HG03460 (cell line): Measurements from ENCODE around the gene GNPAT.

ENCODE experiments used
- ATAC-seq: cut with Tn5 transposase; IDR thresholded peaks from one replicate; pipeline ENCODE4 v1.9.1; 2021; ENCODE audit not compliant: unreplicated experiment

The GNPAT gene

DNA sequence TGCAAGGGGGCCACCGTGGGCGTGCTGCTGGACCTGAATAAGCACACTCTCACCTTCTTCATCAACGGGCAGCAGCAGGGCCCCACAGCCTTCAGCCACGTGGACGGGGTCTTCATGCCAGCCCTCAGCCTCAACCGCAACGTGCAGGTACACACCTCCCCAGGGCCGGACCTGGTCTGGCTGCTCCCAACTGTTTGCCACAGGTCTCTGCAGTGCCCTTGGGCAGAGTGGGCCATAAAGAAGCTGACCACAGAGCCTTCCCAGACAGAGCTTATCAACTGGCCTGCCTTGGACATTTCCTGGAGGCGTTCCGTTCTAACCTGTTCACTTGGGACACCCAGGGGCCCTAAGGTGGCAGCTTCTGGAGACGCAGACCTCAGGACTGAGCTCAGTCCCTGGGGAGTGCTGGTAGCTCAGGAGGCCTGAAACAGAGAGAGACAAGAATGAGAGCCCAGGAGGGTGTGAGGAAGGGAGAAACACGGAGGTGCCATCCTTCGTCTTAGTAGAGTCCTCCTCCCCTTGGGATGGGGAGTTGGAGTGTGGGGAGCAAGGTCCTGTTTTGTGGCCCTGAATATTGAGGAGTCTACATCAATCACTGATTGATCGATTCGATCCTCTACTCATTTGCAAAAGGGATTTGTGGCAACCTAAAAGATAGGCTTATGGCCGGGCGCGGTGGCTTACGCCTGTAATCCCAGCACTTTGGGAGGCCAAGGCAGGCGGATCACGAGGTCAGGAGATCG is 27.0 kb upstream of the GNPAT start:
- no peak for ATAC-seq

DNA sequence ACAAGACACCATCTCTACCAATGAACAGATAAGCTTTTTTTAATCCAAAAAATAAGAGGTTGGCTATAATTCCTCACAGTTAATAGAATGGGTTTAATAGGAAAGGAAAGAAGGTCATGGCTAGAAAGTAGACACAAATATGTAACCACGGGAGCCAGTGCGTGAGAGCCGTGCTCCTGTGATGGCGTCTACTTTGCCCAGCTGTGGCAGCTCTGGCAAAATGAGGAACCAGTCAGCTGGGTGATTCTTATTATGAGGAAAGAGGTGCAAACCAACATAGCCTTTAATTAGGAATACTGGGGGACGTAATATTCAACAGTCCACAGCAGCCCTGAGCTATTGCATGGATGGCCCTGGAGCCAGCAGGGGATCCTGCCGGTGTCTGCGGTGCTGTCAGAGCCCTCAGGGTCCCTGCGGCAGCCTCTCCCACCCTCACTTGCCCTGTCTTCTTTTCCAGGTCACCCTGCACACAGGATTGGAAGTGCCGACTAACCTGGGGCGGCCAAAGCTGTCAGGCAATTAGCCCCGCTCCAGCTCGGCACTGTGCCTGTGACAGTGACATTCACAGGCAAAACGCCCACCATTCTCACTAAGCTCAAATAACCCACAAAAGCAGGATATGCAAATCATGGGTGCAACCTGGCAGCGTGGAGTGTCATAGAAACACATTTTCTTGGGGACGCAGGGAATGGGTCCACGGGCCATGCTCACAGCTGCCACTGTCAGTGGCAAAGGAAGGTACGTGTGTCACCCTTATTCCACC is 25.9 kb upstream of the GNPAT start:
- ATAC-seq: peak; percentile 40

DNA sequence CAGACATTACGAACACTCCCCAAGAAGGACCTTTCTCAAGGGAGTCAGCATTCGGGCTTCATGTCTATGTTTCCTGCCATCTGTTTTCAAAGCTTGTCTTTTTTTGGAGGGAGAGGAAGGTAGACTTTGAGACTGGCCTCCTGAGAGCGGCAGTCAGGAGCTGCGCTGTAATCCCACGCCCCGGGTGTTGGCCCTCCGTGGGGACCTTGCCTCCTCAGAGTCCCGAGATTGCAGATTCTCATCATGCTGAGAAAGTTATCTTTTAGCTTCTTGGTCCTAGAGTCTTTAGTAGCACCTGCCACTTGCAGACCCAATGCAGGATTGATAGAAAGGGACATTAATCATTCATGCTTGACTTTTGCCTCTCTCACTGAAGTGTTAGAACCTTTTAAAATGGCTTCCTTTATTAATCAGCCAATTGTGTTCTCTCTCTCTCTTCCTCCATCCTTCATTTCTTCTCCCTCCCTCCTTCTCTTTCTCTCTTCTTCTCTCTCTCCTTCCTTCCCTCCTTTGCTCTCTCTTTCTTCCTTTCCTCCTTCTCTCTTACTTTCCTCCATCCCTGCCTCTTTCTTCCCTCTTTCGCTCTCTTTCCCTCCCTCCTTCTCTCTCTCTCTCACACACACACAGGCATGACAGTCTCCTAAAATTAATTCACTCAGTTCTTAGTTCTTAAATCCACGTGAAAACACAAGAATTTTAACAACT is 25.2 kb upstream of the GNPAT start:
- peak; percentile 6 for ATAC-seq

DNA sequence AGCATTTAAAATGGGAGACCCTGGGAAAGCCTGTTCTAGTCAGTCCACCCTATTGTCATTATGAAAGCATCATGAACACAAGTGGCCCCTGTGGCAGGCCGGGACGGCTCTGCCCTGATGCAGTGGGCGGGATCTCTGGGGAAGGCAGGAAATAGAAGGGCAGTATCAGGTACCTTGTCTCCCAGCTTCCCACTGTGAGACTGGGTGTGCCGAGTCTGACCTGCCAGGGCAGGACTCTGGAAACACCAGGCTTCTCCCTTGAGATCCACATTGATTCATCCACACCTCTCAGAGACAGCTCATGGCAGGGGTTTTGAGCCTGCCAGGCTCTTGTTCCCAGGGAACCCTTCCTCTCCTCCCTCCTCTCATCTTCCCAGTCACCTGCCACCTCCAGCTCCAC is 24.5 kb upstream of the GNPAT start:
- ATAC-seq: no peak

DNA sequence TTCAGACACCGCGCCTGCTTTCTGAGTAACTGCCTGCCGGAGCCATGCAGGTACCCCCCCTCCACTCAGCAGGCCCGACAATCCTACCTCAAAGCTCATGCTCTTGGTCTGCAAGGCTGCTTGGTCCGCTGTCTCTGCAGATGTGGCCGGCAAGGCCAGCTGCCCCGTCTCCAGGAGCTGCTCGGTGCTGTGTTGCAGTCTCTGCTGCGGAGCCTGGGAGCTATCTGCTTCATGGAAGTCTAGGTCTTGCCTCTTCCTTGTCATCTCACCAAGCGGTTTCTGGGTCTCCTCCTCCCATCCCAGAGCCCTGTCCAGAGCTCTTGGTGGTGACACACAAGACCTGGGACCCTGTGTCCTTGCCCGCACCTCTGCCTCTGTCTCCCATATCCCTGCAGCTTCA is 24.0 kb upstream of the GNPAT start:
- ATAC-seq: no peak

DNA sequence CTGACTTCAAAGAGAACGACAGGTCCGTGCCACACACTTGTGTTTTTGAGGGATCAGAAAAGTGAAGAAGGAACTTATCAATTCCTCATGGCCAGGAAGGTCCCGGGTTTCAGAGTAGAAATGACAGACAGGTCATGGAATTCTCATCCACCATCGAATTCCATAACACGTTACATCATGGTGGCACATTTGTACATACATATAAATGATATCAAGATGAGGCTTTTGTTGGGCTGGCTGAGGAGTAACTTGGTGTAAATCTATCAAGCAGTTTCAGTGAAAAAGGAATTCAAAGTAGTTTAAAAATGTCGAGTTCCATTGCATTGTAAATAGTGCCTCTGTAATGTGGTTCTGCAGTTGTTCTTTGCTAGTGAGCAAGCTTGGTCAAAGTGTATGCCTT is 22.9 kb upstream of the GNPAT start:
- ATAC-seq: no peak

DNA sequence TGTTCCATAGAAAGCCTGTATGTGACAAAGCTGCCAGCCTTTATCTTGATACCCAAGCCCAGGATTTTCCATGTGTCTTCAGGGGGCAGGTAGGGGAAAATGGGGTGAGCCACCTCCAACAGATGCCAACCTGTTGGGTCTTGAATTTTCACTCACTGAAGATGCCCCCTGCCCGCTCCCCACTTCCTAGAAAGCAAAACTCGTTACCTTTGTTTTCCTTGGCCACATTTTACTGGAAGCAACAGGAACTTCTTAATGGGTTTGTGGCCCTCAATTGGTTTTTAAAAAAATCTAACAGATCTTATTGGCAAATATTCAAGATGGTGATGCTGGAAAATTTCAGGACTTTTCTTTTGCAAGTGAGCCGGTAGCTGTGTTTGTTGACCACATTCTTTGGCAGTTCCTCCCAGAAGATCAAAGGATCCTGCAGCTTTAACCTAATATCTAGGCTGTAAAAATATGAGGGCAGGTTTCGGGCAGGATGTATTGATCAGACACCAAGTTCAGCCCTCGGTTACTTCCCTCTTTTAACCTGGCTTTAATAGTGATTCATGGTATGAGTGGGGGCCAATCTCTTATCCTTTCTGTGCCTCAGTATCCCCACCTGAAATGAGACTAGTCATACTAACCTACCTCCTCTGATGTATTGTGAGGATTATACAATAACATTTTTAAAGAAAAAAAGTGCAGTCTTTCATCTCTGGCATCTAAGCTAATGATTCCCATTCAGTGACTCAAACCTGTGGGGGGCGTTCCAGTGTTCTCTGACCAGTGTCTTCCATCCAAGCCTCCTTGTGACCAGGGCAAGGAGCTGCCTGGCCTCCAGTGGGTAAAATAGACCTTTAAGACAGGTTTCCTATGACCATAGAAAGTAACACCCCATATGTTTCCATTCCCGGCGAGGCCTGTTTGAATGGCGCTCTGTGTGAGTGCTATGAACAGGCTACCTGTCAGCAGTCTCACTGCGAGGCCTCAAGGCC is 21.3 kb upstream of the GNPAT start:
- no peak for ATAC-seq

DNA sequence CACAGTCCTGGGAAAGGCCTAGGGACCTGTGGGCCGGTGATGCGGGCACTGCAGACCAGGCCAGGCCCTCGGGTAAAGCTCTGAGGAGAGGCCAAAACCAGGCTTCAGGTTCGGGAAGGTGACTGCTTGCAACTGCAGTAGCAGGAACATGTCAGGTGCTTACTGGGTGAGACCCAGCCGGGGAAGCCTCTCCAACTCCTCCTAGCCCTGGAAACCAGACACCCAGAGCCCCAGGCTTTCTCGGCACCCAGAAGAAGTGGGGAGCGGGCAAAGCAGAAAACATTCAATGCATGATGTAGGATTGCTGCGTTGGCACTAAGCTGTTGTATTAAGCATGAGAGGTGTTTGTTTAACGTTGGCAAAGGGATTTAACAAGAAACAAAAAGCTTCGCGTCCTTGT is 20.2 kb upstream of the GNPAT start:
- no peak for ATAC-seq

DNA sequence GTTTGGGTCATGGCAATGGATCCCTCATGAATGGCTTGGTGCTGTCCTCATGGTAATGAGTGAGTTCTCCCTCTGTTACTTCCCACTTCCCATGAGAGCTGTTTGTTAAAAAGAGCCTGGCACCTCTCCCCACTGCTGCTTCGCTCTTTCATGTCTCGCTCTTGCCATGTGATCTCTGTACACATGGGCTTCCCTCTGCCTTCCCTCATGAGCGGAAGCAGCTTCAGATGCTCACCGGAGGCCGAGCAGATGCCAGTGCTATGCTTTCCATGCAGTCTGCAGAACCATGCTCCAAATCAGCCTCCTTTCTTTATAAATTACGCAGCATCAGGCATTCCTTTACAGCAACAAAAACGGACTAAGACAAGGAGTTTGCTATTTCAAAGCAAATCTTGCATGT is 14.9 kb upstream of the GNPAT start:
- ATAC-seq: no peak

DNA sequence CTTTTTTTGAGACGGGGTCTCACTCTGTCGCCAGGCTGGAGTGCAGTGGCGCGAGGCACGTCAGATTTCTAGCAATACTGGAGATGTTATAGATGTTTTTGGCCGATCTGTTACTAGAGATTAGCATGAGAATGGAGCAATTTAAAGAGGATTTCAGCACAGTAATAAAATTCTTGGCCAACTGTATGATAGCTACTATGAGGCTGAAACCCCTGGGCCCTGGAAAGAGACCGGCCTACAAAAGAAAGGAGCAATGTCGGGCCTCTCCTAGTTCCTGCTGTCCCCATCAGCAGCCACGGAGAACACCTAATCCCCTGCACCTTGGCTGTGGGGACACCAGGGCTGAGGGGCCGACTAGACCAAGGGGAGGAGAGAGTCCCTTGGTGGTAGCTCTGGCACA is 9.5 kb upstream of the GNPAT start:
- no peak for ATAC-seq

DNA sequence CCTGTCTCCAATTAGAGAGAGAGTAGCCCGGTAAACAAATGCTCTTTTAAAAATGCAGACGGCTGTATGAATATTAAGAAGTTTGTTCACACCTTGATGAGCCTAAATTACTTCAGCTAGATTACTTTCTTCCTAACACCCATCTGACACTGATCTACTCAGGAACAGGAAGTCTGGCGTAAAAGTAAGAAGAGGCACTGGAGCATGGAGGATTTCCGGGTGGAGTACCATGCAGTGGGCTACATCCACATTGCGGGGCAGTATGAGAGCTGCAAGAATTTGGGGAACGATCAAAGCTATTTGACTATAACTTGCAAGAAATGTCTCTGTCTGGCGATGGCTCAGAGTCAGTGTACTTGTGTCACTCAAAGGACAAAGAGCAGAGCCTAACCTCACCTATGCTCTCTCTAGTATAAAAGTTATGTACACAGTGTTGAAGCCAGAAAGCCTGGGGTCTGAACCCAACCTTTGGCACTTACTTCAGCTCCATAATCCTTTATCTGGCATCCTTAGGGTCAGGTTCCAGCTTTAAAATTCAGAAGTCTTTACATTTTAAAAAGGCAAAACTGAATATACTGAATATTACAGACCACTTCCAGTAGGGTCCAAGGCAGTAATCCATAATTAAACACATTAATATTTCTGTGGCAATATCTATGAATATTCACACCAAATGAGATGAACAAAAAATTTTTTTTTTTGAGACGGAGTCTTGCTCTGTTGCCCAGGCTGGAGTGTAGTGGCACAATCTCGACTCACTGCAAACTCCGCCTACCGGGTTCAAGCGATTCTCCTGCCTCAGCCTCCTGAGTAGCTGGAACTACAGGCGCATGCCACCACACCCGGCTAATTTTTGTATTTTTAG is 7.9 kb upstream of the GNPAT start:
- peak; percentile 76 for ATAC-seq

DNA sequence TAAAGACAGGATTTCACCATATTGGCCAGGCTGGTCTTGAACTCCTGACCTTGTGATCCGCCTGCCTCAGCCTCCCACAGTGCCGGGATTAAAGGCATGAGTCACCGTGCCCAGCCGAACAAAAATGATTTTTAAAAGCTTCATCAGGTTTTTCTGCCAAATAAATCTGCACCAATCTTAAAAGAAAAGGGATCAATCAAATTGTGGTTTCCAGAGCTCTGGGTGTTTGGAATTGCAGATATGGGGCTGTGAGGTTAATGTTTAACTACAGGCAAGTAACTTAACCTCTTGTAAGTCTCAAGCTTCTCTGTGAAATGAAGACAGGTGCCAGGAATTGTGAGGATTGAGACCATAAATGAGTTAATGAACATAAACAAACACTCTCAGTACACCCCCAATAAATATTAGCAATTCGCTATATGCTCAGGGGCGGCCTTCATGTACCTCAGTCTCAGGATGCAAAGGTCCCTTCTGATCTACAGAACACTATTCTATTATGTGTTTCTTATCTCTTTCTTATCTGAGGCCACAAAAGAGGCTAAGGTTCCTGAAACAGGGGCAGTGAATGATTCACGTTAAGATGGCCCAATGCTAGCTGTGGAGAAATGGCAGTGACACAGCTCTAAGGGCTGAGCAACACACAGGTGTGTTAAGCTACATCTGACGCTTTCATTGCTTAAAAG is 7.1 kb upstream of the GNPAT start:
- no peak for ATAC-seq

DNA sequence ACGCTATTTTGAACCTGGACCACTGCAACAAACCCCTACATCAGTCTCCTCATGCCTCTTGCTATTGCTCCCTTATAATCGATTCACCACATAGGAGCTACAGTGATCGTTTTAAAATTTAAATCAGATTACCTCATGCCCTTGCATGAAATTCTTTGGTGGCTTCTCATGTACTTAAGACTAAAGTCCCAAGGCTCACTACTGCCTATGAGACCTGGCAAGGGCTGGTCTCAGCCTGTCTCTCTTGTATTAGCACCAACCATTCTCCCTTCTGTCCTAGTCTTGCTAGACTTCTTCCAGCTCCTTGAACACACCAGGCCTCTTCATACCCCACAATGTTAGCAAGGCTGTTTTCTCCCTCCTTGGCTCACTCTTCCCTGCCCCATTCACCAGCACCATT is 6.5 kb upstream of the GNPAT start:
- ATAC-seq: no peak

DNA sequence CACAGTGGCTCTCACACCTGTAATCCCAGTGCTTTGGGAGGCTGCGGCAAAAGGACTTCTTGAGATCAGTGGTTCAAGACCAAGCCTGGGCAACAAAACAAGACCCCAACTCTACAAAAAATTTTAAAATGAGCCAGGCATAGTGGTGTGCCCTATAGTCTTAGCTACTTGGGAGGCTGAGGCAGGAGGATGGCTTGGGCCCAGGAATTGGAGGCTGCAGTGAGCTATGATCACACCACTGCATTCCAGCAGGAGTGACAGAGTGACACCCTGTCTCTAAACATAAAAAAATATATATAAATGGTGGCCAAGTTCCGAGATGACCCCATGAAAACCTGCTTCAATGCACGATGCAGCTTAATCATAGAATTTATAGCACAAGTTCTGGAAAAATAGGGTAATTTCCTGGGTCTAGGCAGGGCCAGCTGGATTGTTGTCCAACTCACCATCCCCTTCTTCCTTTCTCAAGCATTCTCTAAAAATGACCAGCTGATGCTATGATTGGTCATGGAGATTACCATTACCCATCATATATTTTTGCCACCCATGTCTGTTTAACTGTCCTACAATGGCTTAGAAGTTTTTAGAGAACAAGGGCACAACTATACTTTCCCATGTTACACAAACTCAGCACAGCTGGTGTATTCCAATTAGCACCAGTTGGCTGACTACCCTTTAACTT is 5.3 kb upstream of the GNPAT start:
- ATAC-seq: no peak

DNA sequence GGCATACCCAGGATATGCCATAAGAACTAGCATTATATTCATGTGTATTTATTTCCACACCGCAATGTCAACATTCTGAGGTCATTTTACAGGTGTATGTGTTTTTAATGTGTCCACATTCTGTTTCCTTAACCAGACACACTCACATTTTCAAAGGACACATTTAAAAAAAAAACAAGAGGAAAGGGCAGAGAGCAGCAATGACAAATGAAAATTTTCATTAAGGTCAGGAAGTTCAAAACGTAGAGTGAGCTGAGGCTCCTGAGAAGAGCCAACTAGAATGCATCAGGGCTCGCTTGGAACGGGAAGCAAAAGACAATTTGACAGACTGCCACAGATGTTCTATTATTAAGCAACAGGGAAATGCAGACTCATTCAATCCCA is 4.8 kb upstream of the GNPAT start:
- ATAC-seq: no peak

DNA sequence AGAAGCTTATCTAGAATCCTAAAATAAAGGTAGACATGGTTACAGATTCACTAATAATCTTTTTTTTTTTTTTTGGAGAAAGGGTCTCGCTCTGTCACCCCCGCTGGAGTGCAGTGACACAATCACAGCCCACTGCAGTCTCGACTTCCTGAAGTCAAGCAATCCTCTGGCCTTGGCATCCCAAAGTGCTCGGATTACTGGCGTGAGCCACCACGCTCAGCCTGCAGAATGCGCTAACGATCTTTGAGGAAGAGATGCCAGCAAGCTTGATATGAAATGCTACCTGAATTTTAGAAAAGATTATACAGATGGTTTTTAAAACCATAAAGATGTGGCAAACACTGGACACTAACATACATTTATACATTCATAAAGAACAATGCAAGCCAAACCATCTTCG is 4.1 kb upstream of the GNPAT start:
- no peak for ATAC-seq

DNA sequence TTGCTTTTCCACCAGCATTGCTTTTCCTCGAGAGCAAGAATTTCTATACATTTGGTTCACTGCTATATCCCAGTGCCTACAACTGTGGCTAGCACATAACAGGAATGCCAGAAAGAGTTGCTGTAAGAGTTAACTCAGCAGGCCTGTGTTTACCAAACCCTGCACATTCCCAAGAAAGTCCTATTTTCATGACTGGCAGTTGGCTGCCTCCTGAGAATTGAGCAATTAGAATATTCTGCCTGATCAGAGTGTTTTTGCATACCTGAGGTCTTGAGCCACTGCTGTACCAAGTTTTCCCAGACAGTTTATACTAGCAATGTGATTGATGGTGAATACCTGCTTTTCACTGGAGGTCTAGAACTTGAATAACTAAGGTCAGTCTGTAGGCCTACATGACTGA is 2.7 kb upstream of the GNPAT start:
- no peak for ATAC-seq

DNA sequence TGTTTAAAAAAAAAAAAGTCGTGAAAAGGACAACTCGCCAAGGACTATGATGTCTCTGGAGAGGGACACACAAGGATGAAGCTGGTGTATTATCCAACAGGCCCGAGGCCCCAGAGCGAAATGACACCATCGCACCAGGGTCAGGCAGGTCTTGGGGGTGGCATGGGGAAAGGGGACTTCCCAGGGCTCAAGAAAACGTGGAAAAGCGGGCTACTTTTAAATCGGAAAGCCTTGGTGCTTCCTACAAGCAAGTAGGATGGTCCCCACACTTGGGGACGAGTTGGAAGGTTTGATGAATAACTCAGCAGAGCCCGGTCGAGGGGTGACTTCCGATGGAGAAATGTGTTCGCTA is 505 bp upstream of the GNPAT start:
- no peak for ATAC-seq

DNA sequence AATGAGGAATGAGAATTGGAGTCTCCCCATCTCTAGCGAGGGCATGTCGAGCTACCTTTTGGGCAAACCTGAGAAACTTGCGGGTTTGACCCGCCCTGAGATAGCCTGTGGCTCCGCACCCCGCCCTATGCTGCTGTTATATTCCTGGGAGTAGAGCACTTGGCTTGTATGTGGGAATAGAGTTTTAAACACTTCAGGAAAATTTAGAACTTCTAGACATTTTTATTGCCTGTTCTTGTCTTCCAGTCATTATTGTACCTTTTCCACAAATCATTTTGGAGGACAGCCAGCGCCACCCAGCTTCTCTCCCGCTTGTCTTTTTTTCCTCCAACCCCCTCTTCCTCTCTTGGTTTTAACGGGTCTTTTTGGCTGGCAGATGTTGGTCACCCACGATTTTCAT is 738 bp downstream of the GNPAT start:
- ATAC-seq: no peak
